ENCODE measurements around the gene MFN1.

MFN1 gene

DNA sequence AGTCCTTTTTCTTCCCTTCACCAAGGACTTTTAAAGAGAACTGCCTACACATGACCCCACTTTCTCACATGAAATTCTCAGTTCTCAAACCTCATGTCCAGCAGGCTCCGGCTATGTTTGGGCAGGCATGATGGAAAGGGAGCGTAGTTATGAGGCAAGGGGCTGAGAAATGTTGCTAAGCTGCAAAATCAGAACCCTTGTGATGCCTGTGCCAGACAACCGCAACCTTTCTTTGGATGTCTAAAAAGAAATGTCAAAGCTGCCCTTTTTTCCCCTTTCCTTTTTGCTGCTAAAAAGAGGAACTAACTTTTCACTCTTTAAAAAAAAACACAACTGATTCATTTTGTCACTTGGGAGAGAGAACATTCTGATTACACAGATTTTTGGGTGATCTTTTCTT, 84.5 kb downstream of the MFN1 start:
- DNase-seq, result no peak

DNA sequence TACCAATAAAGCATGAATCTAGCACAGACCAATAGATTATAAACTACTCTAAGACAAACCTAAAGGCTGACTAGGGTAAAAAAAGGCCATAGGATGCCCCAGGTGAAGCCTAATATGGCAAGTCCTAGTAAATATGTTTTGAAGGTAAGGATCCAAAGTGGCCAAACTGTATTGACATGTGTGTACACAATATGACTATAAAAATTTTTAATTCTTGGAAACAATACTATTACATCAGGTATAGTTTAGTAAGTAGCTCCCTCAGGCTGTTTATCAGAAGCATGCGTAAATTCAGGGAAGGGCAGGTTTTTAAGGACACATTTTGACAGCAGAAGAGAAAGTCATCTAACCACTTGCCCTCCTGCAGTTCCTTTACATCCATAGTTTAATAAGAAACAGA, 84.9 kb downstream of the MFN1 start:
- DNase-seq (no peak), ATAC-seq (no peak)

More for the DNA sequence above, 84.5 kb downstream of the MFN1 start:
- ATAC-seq, result no peak

DNA sequence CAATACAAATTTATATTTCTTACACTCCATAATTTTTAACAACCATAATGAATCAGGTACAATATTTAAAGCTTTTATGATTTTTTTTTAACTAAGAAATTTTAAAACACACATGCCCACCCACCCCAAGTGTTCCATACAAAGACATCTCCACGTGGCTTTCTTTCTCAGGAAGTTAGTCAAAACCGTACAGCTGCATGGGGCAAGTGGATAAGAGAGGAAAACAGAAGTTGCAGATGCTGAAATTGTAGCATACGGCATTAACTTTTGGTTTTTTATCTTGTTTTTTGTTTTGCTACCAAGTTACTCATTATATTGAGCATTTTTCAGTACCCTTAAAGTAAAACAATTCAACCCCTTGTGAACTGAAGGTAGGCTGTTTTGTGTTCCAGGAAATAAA, 89.0 kb downstream of the MFN1 start:
- ATAC-seq (no peak), DNase-seq (no peak)

DNA sequence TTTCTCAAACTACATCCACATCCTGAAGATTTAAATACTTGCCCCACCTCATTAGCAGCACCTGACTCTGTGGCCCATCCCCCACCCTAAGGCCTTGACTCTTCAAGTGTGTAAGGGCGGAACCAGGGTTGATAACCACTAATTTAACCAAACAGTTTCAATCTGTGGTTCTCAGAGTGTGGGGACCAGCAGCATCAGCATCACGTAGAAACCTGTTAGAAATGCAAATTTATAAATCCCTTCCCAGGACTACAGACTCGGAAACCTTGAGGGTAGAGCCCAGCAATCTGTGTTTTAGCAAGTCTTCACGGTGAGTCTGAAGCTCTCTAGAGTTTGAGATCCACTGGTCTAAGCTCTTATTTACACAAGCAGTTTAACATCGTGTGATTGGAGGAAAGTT, 91.3 kb downstream of the MFN1 start:
- DNase-seq (peak; percentile 13), ATAC-seq (no peak)

Data from stimulated activated naive CD8-positive, alpha-beta T cell treated with anti-CD3 and anti-CD28 coated beads, Interleukin-15, Interleukin-2, amounts not matched to agents 100 U/mL and 50 U/mL, for 24 hours (primary cell).